Keratinocyte (primary cell): ENCODE data around the gene ANKRD55. TPM values are rescaled to one million over a fixed set of nuclear protein-coding genes. Genes with fewer than 3 reads are reported as not detected.

Source experiments
- DNase-seq: peaks from one replicate; pipeline ENCODE4 v3.0.0-alpha.2; 2011; ENCODE audit warnings: low read depth, missing footprints, low spot score
- FAIRE-seq: peaks from 2 replicates; lab custom pipeline; 2011; peaks lifted over from hg19 to GRCh38; lab: Jason Lieb, UNC
- H2AFZ ChIP-seq: 2 replicates; pipeline ENCODE4 v1.6.0; 2012; ENCODE audit warnings: low read length, control low read depth, inconsistent platforms; ENCODE audit not compliant: control insufficient read depth
- H3K27ac ChIP-seq: 2 replicates; pipeline ENCODE4 v1.5.1; 2011; ENCODE audit warnings: low read length; ENCODE audit not compliant: control insufficient read depth, insufficient read depth
- H3K27me3 ChIP-seq: 3 replicates; pipeline ENCODE4 v1.6.0; 2011; ENCODE audit warnings: low read length; ENCODE audit not compliant: control insufficient read depth, insufficient read depth; ENCODE audit errors: extremely low read depth
- H3K36me3 ChIP-seq, 2 experiments: 2 replicates in 1 of 2; 3 replicates in 1 of 2; pipeline ENCODE4 v1.5.1; 2011; ENCODE audit warnings: low read length in 2 of 2, mild to moderate bottlenecking in 1 of 2; ENCODE audit not compliant: control insufficient read depth in 2 of 2, insufficient read depth in 2 of 2; ENCODE audit errors: extremely low read depth in 1 of 2
- H3K4me1 ChIP-seq: 3 replicates; pipeline ENCODE4 v1.5.1; 2011; ENCODE audit warnings: low read length; ENCODE audit not compliant: control insufficient read depth, insufficient read depth; ENCODE audit errors: extremely low read depth
- H3K4me2 ChIP-seq: 3 replicates; pipeline ENCODE4 v1.6.0; 2011; ENCODE audit warnings: low read depth, low read length; ENCODE audit not compliant: control insufficient read depth, insufficient read depth; ENCODE audit errors: extremely low read depth
- H3K4me3 ChIP-seq, 3 experiments: fragments of 200-600 bp in 1 of 3; sonication (generic) in 1 of 3; 2 replicates in 2 of 3; 3 replicates in 1 of 3; pipeline ENCODE4 v1.5.1; 2011 to 2016; ENCODE audit warnings: low read length in 3 of 3, mild to moderate bottlenecking in 3 of 3, control low read depth in 2 of 3, inconsistent platforms in 1 of 3, low read depth in 1 of 3, mixed read lengths in 1 of 3, mixed run types in 1 of 3, moderate library complexity in 1 of 3; ENCODE audit not compliant: control insufficient read depth in 2 of 3, insufficient read depth in 2 of 3; ENCODE audit errors: extremely low read depth in 1 of 3
- H3K79me2 ChIP-seq: 2 replicates; pipeline ENCODE4 v1.6.0; 2012; ENCODE audit warnings: low read length; ENCODE audit not compliant: control insufficient read depth, insufficient read depth
- H3K9ac ChIP-seq: 3 replicates; pipeline ENCODE4 v1.6.0; 2011; ENCODE audit warnings: low read length; ENCODE audit not compliant: control insufficient read depth, insufficient read depth; ENCODE audit errors: extremely low read depth
- H3K9me1 ChIP-seq: 3 replicates; pipeline ENCODE4 v1.6.0; 2011; ENCODE audit warnings: low read length; ENCODE audit not compliant: control insufficient read depth, insufficient read depth; ENCODE audit errors: extremely low read depth
- H3K9me3 ChIP-seq: 2 replicates; pipeline ENCODE4 v1.5.1; 2012; ENCODE audit warnings: low read depth, low read length; ENCODE audit not compliant: control insufficient read depth
- H4K20me1 ChIP-seq: 3 replicates; pipeline ENCODE4 v1.6.0; 2011; ENCODE audit warnings: low read length; ENCODE audit not compliant: control insufficient read depth, insufficient read depth; ENCODE audit errors: extremely low read depth
- EZH2 ChIP-seq: IDR thresholded peaks from one replicate; pipeline ENCODE4 v1.6.1; 2012; ENCODE audit warnings: inconsistent platforms, mild to moderate bottlenecking, low read length, moderate library complexity
- dilution Hi-C: fragments of 300-500 bp; cut with MboI; formaldehyde crosslinking; loops from one replicate; pipeline ENCODE4 v1.7.0; 2020; ENCODE audit warnings: low sequenced_read_pairs; ENCODE audit not compliant: extremely low pct_ligation_motif_present
- polyA plus RNA-seq, 5 experiments: library from polyadenylated mRNA; depleted of rRNA in 3 of 5; stranded (reverse) in 3 of 5; stranded (forward) in 1 of 5; unstranded in 1 of 5; fragments of >200 nt; gene quantifications; 1 replicate in 1 of 5; 2 replicates in 3 of 5; 3 replicates in 1 of 5; pipeline versions ENCODE4 v1.2.1 to v1.2.3, GENCODE V29; 2011 to 2012; ENCODE audit warnings: missing spikeins in 2 of 5, low read depth in 1 of 5, low replicate concordance in 1 of 5
- TF ChIP-seq, protein P1 (sequence below), 3 experiments: IDR thresholded peaks in 1 of 3; conservative IDR thresholded peaks in 1 of 3; optimal IDR thresholded peaks in 1 of 3; 2 replicates in 2 of 3; 3 replicates in 1 of 3; pipeline versions ENCODE3 to v1.5.1; 2011; ENCODE audit warnings: low read length in 3 of 3, mild to moderate bottlenecking in 3 of 3, moderate library complexity in 2 of 3, control low read depth in 1 of 3, inconsistent platforms in 1 of 3; ENCODE audit not compliant: insufficient read depth in 2 of 3; ENCODE audit errors: extremely low read depth in 1 of 3

The ANKRD55 gene
- polyA plus RNA-seq, 1 donor (not counting 4 experiments of a cell fraction or from before 2014, with no cell fraction given): not detected

DNA sequence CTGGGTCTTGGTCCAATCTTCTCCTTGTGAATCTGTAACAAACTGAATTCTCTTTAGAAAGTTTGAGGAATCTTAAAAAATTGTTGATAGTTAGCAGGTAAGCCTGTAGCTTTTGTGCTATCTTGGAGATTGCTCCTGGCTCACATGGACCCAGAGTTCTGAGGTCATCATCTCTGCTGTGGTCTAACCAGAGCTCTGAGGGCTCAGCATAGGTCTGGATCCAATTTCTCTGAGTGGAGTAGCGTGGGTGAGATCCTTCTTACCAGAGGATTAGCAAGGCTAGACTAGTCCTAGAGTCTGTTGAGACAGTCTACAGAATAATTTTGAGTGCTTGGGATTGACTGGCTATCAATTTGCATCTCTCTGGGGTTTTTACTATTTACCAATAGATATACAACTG lies 177.8 kb downstream of the ANKRD55 start:
- Histone ChIP-seq H3K4me2 (no peak overlapping the region), H3K4me3 (no peak overlapping the region), H4K20me1 (no peaks in the 10 kb centered on the region), H3K9ac (no peak overlapping the region), H3K27ac (no peak overlapping the region), H3K27me3 (peaks cover 26% of the 10 kb centered on the region), H3K36me3 (no peaks in the 10 kb centered on the region), H3K9me1 (no peaks in the 10 kb centered on the region), H2AFZ (no peak overlapping the region), H3K9me3 (peaks cover 2% of the 10 kb centered on the region), H3K79me2 (no peaks in the 10 kb centered on the region), H3K4me1 (no peaks in the 10 kb centered on the region)
- dilution Hi-C loops: no loop called here
- TF ChIP-seq, protein P1, sequence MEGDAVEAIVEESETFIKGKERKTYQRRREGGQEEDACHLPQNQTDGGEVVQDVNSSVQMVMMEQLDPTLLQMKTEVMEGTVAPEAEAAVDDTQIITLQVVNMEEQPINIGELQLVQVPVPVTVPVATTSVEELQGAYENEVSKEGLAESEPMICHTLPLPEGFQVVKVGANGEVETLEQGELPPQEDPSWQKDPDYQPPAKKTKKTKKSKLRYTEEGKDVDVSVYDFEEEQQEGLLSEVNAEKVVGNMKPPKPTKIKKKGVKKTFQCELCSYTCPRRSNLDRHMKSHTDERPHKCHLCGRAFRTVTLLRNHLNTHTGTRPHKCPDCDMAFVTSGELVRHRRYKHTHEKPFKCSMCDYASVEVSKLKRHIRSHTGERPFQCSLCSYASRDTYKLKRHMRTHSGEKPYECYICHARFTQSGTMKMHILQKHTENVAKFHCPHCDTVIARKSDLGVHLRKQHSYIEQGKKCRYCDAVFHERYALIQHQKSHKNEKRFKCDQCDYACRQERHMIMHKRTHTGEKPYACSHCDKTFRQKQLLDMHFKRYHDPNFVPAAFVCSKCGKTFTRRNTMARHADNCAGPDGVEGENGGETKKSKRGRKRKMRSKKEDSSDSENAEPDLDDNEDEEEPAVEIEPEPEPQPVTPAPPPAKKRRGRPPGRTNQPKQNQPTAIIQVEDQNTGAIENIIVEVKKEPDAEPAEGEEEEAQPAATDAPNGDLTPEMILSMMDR (optimal IDR thresholded peaks at IDR 0.05 in 1 of 3, IDR thresholded peaks at IDR 0.05 in 1 of 3, conservative IDR thresholded peaks at IDR 0.05 in 1 of 3; ENCODE audit: extremely low read depth in 1 of 3, insufficient read depth in 2 of 3, low read length in 3 of 3): no peak
- no peak for TF ChIP-seq EZH2
- FAIRE-seq (no peak), DNase-seq (no peak)

DNA sequence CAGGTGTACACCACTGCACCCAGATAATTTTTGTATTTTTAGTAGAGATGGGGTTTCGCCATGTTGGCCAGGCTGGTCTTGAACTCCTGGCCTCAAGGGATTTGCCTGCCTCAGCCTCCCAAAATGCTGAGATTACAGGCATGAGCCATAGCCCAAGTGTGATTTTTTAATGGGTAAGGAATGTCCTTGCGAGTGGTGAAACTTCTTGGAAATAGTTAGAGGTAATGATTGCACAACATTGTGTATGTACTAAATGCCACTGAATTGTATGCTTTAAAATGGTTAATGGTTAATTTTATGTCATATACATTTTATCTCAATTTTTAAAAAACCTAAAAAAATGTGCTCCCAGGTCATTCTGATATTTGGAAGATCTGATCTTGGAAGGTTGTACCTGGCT lies 178.5 kb downstream of the ANKRD55 start:
- Histone ChIP-seq H3K4me3 (no peak overlapping the region), H3K9me3 (peaks cover 2% of the 10 kb centered on the region), H4K20me1 (no peaks in the 10 kb centered on the region), H3K4me1 (no peaks in the 10 kb centered on the region), H3K27me3 (peaks cover 26% of the 10 kb centered on the region), H3K36me3 (no peaks in the 10 kb centered on the region), H3K4me2 (no peak overlapping the region), H3K27ac (no peak overlapping the region), H3K9me1 (no peaks in the 10 kb centered on the region), H2AFZ (no peak overlapping the region), H3K9ac (no peak overlapping the region), H3K79me2 (no peaks in the 10 kb centered on the region)
- no peak for TF ChIP-seq EZH2
- TF ChIP-seq, protein P1 (optimal IDR thresholded peaks at IDR 0.05 in 1 of 3, IDR thresholded peaks at IDR 0.05 in 1 of 3, conservative IDR thresholded peaks at IDR 0.05 in 1 of 3; ENCODE audit: extremely low read depth in 1 of 3, insufficient read depth in 2 of 3, low read length in 3 of 3): no peak
- FAIRE-seq: no peak
- no peak for DNase-seq
- dilution Hi-C loops: no loop called here
